Naive thymus-derived CD4-positive, alpha-beta T cell (primary cell): Measurements from ENCODE around the gene BMP7. TPM values are rescaled to one million over a fixed set of nuclear protein-coding genes. Genes with fewer than 3 reads are reported as not detected.

Experiments used
- ATAC-seq: fragments of 150-1000 bp; cut with Tn5 transposase; 2 replicates; pipeline ENCODE4 v1.10.0; 2021; ENCODE audit warnings: mild to moderate bottlenecking, moderate library complexity
- CTCF ChIA-PET: fragments of 350-600 bp; sonication (Branson Sonifier 250); formaldehyde crosslinking; loops from one replicate; lab custom pipeline; 2021; ENCODE audit warnings: antibody characterized with exemption; lab: Charles Lee
- POLR2A ChIA-PET: fragments of 350-600 bp; sonication (Branson Sonifier 250); formaldehyde crosslinking; loops from one replicate; lab custom pipeline; 2021; ENCODE audit warnings: antibody characterized with exemption, inconsistent platforms; lab: Charles Lee
- DNase-seq, 9 donors: peaks; one replicate each; pipeline versions ENCODE4 v3.0.0 to v3.0.0-alpha.2; 2020 to 2022; ENCODE audit warnings: mixed read lengths in 1 of 9
- H3K27ac ChIP-seq: one replicate; pipeline ENCODE4 v1.7.0; 2013; ENCODE audit warnings: mild to moderate bottlenecking, low read depth, low read length, moderate library complexity
- H3K27me3 ChIP-seq, 2 donors: one replicate each; pipeline ENCODE4 v1.7.0; 2013; ENCODE audit warnings: low read length in 2 of 2, mild to moderate bottlenecking in 2 of 2, moderate library complexity in 2 of 2; ENCODE audit not compliant: control insufficient read depth in 2 of 2, insufficient read depth in 2 of 2
- H3K36me3 ChIP-seq, 3 experiments: 1 replicate in 2 of 3; 2 replicates in 1 of 3; pipeline ENCODE4 v1.7.0; 2013; ENCODE audit warnings: low read length in 3 of 3, mild to moderate bottlenecking in 3 of 3, moderate library complexity in 1 of 3; ENCODE audit not compliant: insufficient read depth in 3 of 3, control insufficient read depth in 2 of 3
- H3K4me1 ChIP-seq, 2 donors: one replicate each; pipeline ENCODE4 v1.7.0; 2013; ENCODE audit warnings: low read length in 2 of 2, mild to moderate bottlenecking in 2 of 2, moderate library complexity in 1 of 2; ENCODE audit not compliant: control insufficient read depth in 2 of 2, insufficient read depth in 2 of 2
- H3K4me3 ChIP-seq: 2 replicates; pipeline ENCODE4 v1.7.0; 2013; ENCODE audit warnings: mild to moderate bottlenecking, low read length
- H3K9me3 ChIP-seq, 3 experiments: 1 replicate in 2 of 3; 2 replicates in 1 of 3; pipeline ENCODE4 v1.7.0; 2013; ENCODE audit warnings: low read length in 3 of 3; ENCODE audit not compliant: control insufficient read depth in 2 of 3
- H3K27ac Mint-ChIP-seq, 9 donors: one replicate each; pipeline ENCODE4 v1.8.0; 2020 to 2022; ENCODE audit warnings: mixed read lengths in 9 of 9, mild to moderate bottlenecking in 8 of 9, moderate library complexity in 5 of 9, inconsistent platforms in 2 of 9
- H3K27me3 Mint-ChIP-seq, 5 donors: one replicate each; pipeline ENCODE4 v1.8.0; 2021 to 2022; ENCODE audit warnings: mixed read lengths in 5 of 5, mild to moderate bottlenecking in 1 of 5
- H3K36me3 Mint-ChIP-seq, 5 donors: one replicate each; pipeline ENCODE4 v1.8.0; 2020 to 2022; ENCODE audit warnings: mixed read lengths in 5 of 5, mild to moderate bottlenecking in 3 of 5, inconsistent platforms in 1 of 5
- H3K4me1 Mint-ChIP-seq, 7 donors: one replicate each; pipeline ENCODE4 v1.8.0; 2020 to 2022; ENCODE audit warnings: mixed read lengths in 7 of 7, mild to moderate bottlenecking in 3 of 7, inconsistent platforms in 1 of 7
- H3K4me3 Mint-ChIP-seq, 10 donors: one replicate each; pipeline ENCODE4 v1.8.0; 2020 to 2022; ENCODE audit warnings: mild to moderate bottlenecking in 10 of 10, mixed read lengths in 10 of 10, moderate library complexity in 6 of 10, inconsistent platforms in 2 of 10
- H3K9me3 Mint-ChIP-seq, 11 donors: one replicate each; pipeline ENCODE4 v1.8.0; 2020 to 2022; ENCODE audit warnings: mixed read lengths in 11 of 11, mild to moderate bottlenecking in 4 of 11, inconsistent platforms in 1 of 11, moderate library complexity in 1 of 11
- intact Hi-C, 2 donors: fragments of 100-400 bp; cut with micrococcal nuclease; formaldehyde crosslinking; loops; one replicate each; pipeline ENCODE4 v1.15.1; 2023
- polyA plus RNA-seq, 2 donors: library from polyadenylated mRNA; unstranded; fragments of 300-500 nt; fragmentation: Illumina TruSeq; gene quantifications; one replicate each; pipeline ENCODE4 v1.2.3, GENCODE V29; 2021
- total RNA-seq, 6 experiments: library from RNA in 5 of 6; stranded (reverse) in 5 of 6; gene quantifications; 1 replicate in 5 of 6; 2 replicates in 1 of 6; pipeline ENCODE4 v1.2.3 and lab custom pipeline; 2021 to 2026

BMP7 gene
- total and polyA plus RNA-seq, 7 experiments from 2014 or later: not detected

GRCh38 chr20:57262301-57262700, 4.1 kb downstream of the BMP7 start:
- H3K9me3 Mint-ChIP-seq: peaks cover 0 to 6% (median 0%) of the 10 kb centered on the region in 11 donors
- ChIA-PET CTCF (no interaction called here), POLR2A (no interaction called here)
- Histone ChIP-seq H3K27ac (no peak overlapping the region), H3K4me3 (no peak overlapping the region), H3K9me3 (no peaks in the 10 kb centered on the region), H3K27me3 (no peaks in the 10 kb centered on the region), H3K4me1 (no peaks in the 10 kb centered on the region), H3K36me3 (no peaks in the 10 kb centered on the region)
- no peaks in the 10 kb centered on the region for H3K36me3 Mint-ChIP-seq
- peaks cover 0 to 8% (median 4%) of the 10 kb centered on the region in 7 donors for H3K4me1 Mint-ChIP-seq
- DNase-seq (no peak), ATAC-seq (no peak)
- H3K27me3 Mint-ChIP-seq: peaks cover 63 to 89% (median 69%) of the 10 kb centered on the region in 5 donors
- no peak overlapping the region for H3K27ac Mint-ChIP-seq
- intact Hi-C loops: no loop called here
- no peak overlapping the region for H3K4me3 Mint-ChIP-seq

DNA sequence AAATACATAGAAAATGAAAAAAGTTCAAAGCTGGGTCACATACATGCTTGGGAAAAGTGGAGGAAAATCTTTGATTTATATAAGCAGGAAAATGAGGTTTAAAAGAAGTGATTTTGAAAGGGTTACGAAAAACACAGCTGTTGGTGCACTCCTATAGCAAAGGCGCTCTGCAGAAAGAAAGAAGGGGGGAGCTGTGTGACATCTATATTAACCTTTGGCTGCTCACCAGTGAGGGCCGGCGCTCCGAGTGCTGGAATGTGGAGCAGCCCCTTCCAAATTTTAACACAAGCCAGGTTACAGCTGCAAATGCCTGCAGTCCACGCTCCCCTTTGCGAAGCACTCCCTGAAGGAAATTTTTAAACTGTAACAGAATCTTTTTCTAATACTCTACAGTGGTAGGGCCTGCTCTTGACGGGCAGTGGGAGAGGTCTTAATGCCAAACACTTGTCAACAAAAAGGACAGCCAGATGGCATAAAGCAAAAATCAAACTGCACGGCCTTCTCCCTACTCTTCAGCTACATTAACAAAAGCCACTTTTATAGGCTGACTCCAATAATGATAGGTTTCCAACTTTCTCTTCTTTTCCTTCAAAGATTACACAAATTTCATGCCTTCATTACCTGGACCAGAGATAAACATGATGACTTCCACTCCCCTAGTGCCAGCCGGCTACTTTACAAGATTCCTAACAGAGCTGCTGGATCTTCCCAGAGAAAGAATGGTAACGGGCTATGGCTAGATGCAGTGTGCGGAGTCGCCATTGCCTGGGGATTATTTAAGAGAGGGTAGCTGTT, 4.8 kb downstream of the BMP7 start:
- no peak for ATAC-seq
- Mint-ChIP-seq H3K36me3 (no peaks in the 10 kb centered on the region), H3K27me3 (peaks cover 56 to 85% (median 65%) of the 10 kb centered on the region in 5 donors), H3K4me1 (peaks cover 0 to 3% (median 0%) of the 10 kb centered on the region in 7 donors), H3K27ac (no peak overlapping the region), H3K4me3 (no peak overlapping the region), H3K9me3 (peaks cover 0 to 6% (median 0%) of the 10 kb centered on the region in 11 donors)
- no peak overlapping the region for H3K27ac ChIP-seq
- CTCF ChIA-PET: no interaction called here
- intact Hi-C loops: no loop called here
- no peaks in the 10 kb centered on the region for H3K4me1 ChIP-seq
- no peak for DNase-seq
- no peaks in the 10 kb centered on the region for H3K36me3 ChIP-seq
- H3K9me3 ChIP-seq: no peaks in the 10 kb centered on the region
- no peaks in the 10 kb centered on the region for H3K27me3 ChIP-seq
- no peak overlapping the region for H3K4me3 ChIP-seq
- POLR2A ChIA-PET: no interaction called here

- ATAC-seq: no peak
- no peak overlapping the region for H3K27ac ChIP-seq
- no peaks in the 10 kb centered on the region for H3K36me3 Mint-ChIP-seq
- no peaks in the 10 kb centered on the region for H3K36me3 ChIP-seq
- no peak overlapping the region for H3K27ac Mint-ChIP-seq
- H3K4me1 ChIP-seq: no peaks in the 10 kb centered on the region
- H3K4me3 ChIP-seq: no peak overlapping the region
- intact Hi-C loops: no loop called here
- H3K4me3 Mint-ChIP-seq: no peak overlapping the region
- ChIA-PET CTCF (no interaction called here), POLR2A (no interaction called here)
- H3K9me3 ChIP-seq: no peaks in the 10 kb centered on the region
- peaks cover 0 to 6% (median 0%) of the 10 kb centered on the region in 11 donors for H3K9me3 Mint-ChIP-seq
- peaks cover 0 to 3% (median 0%) of the 10 kb centered on the region in 7 donors for H3K4me1 Mint-ChIP-seq
- no peak for DNase-seq
- no peaks in the 10 kb centered on the region for H3K27me3 ChIP-seq
- H3K27me3 Mint-ChIP-seq: peaks cover 56 to 85% (median 66%) of the 10 kb centered on the region in 5 donors
These were observed 5.5 kb downstream of the BMP7 start for GRCh38 chr20:57260934-57261333.

GRCh38 chr20:57259938-57260921, 6.2 kb downstream of the BMP7 start:
- no peak for ATAC-seq
- no peaks in the 10 kb centered on the region for H3K27me3 ChIP-seq
- Mint-ChIP-seq H3K27ac (no peak overlapping the region), H3K4me1 (peaks cover 0 to 3% (median 0%) of the 10 kb centered on the region in 7 donors), H3K9me3 (peaks cover 0 to 6% (median 0%) of the 10 kb centered on the region in 11 donors), H3K36me3 (no peaks in the 10 kb centered on the region), H3K27me3 (peaks cover 58 to 82% (median 68%) of the 10 kb centered on the region in 5 donors), H3K4me3 (no peak overlapping the region)
- intact Hi-C loops: no loop called here
- H3K9me3 ChIP-seq: no peaks in the 10 kb centered on the region
- H3K27ac ChIP-seq: no peak overlapping the region
- no peak overlapping the region for H3K4me3 ChIP-seq
- no peak for DNase-seq
- CTCF ChIA-PET: no interaction called here
- H3K36me3 ChIP-seq: no peaks in the 10 kb centered on the region
- POLR2A ChIA-PET: no interaction called here
- no peaks in the 10 kb centered on the region for H3K4me1 ChIP-seq

DNA sequence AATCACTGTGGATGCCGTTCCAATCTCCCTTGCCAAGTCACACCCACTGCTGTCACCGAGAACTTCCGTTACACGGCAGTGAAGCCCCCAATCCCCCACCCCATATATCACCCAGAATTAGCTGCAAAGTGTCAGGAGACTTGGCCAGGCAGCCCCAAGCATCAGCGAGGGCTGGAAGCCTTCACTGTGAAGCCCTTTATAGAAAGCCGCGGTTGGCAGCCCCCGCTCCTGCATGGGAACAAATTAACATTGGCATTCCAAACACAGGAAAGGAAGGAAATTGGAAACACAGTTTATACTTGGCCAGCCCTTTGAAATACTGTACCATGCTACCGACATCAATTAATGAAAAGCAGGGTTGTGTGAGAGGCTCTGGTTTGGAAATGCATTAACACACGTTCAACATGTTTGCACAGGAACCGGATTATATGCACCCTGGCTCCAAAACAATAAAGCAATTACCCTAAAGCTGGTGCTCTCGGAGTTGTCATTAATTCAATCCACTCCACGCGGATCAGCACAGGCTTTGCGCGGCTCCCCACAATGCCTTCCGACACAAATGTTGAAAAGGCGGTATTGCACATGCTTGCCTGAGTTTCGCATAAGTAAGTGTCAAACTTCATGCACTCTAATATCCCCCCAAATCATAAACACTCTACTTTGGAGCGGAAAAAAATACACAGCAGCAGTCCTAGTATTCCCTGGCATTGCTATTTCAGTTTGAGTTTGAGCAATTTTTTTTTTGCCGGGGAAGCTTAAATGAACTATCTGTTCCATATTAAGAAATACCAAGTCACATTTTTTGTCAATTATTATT, 7.1 kb downstream of the BMP7 start:
- DNase-seq (no peak), ATAC-seq (no peak)
- H3K4me1 ChIP-seq: no peaks in the 10 kb centered on the region
- H3K9me3 Mint-ChIP-seq: peaks cover 0 to 6% (median 0%) of the 10 kb centered on the region in 11 donors
- no peak overlapping the region for H3K27ac ChIP-seq
- no peaks in the 10 kb centered on the region for H3K9me3 ChIP-seq
- intact Hi-C loops: no loop called here
- peaks cover 0 to 3% (median 0%) of the 10 kb centered on the region in 7 donors for H3K4me1 Mint-ChIP-seq
- H3K4me3 Mint-ChIP-seq: no peak overlapping the region
- H3K27ac Mint-ChIP-seq: no peak overlapping the region
- H3K27me3 ChIP-seq: no peaks in the 10 kb centered on the region
- no peak overlapping the region for H3K4me3 ChIP-seq
- H3K36me3 Mint-ChIP-seq: no peaks in the 10 kb centered on the region
- peaks cover 66 to 80% (median 69%) of the 10 kb centered on the region in 5 donors for H3K27me3 Mint-ChIP-seq
- ChIA-PET POLR2A (no interaction called here), CTCF (no interaction called here)
- no peaks in the 10 kb centered on the region for H3K36me3 ChIP-seq
